ENCODE results near the gene KIAA1191. TPM values are rescaled to one million over a fixed set of nuclear protein-coding genes. Genes with fewer than 3 reads are reported as not detected.

Gene KIAA1191
- total RNA-seq, 1 donor from 2014 or later, result 163 TPM

- no peaks in the 10 kb centered on the region for H3K9me3 ChIP-seq (ENCODE audit: insufficient read depth, low read depth, low read length)
- H3K79me2 ChIP-seq (ENCODE audit: insufficient read depth, low read length), result peaks cover 54% of the 10 kb centered on the region
- H3K4me1 ChIP-seq (ENCODE audit: insufficient read depth, low read length), result peaks cover 13% of the 10 kb centered on the region
- no peaks in the 10 kb centered on the region for H3K27me3 ChIP-seq (ENCODE audit: insufficient read depth, low read length)
- peak overlapping the region; percentile 95 for H3K9ac ChIP-seq (ENCODE audit: low read length)
- peak; percentile 3 for DNase-seq (ENCODE audit: low read depth)
- peak overlapping the region; percentile 76 for H3K4me3 ChIP-seq (ENCODE audit: insufficient read depth, low read depth, low read length)
- H3K4me1 Mint-ChIP-seq (ENCODE audit: low read depth, unreplicated experiment), result peaks cover 7% of the 10 kb centered on the region
- peaks cover 23% of the 10 kb centered on the region for H3K36me3 ChIP-seq (ENCODE audit: insufficient read depth, low read length)
- no peaks in the 10 kb centered on the region for H3K27me3 Mint-ChIP-seq (ENCODE audit: low read depth, unreplicated experiment)
- peaks cover 11% of the 10 kb centered on the region for H3K36me3 Mint-ChIP-seq (ENCODE audit: low read depth, unreplicated experiment)
- peak overlapping the region; percentile 95 for H3K27ac ChIP-seq (ENCODE audit: low read depth, low read length)
- peak overlapping the region; percentile 73 for H2AFZ ChIP-seq (ENCODE audit: low read depth, low read length)
- H3K9me3 Mint-ChIP-seq (ENCODE audit: unreplicated experiment), result no peaks in the 10 kb centered on the region
- no peak for FAIRE-seq
- TF ChIP-seq EZH2 (IDR thresholded peaks at IDR 0.05; ENCODE audit: insufficient read depth, low read length), result no peak
- TF ChIP-seq CTCF (IDR thresholded peaks at IDR 0.05; ENCODE audit: insufficient read depth, low read depth, low read length), result no peak
- H3K4me2 ChIP-seq (ENCODE audit: low read length), result peak overlapping the region; percentile 93
- H3K27ac Mint-ChIP-seq (ENCODE audit: unreplicated experiment), result peak overlapping the region; percentile 100
- peak overlapping the region; percentile 100 for H3K4me3 Mint-ChIP-seq (ENCODE audit: unreplicated experiment)
- H4K20me1 ChIP-seq (ENCODE audit: insufficient read depth, low read length), result peaks cover 42% of the 10 kb centered on the region
Measured at GRCh38 chr5:176388003-176388443, 26.5 kb upstream of the KIAA1191 start.

GRCh38 chr5:176387384-176387925 is 25.9 kb upstream of the KIAA1191 start:
- no peaks in the 10 kb centered on the region for H3K27me3 Mint-ChIP-seq (ENCODE audit: low read depth, unreplicated experiment)
- Histone ChIP-seq H2AFZ (ENCODE audit: low read depth, low read length) (no peak overlapping the region), H3K79me2 (ENCODE audit: insufficient read depth, low read length) (peaks cover 54% of the 10 kb centered on the region), H3K36me3 (ENCODE audit: insufficient read depth, low read length) (peaks cover 26% of the 10 kb centered on the region), H3K4me1 (ENCODE audit: insufficient read depth, low read length) (peaks cover 13% of the 10 kb centered on the region), H3K27ac (ENCODE audit: low read depth, low read length) (peak overlapping the region; percentile 95), H3K9ac (ENCODE audit: low read length) (peak overlapping the region; percentile 95), H3K4me2 (ENCODE audit: low read length) (peak overlapping the region; percentile 93), H3K9me3 (ENCODE audit: insufficient read depth, low read depth, low read length) (no peaks in the 10 kb centered on the region), H3K4me3 (ENCODE audit: insufficient read depth, low read depth, low read length) (peak overlapping the region; percentile 76), H4K20me1 (ENCODE audit: insufficient read depth, low read length) (peaks cover 45% of the 10 kb centered on the region), H3K27me3 (ENCODE audit: insufficient read depth, low read length) (no peaks in the 10 kb centered on the region)
- H3K4me3 Mint-ChIP-seq (ENCODE audit: unreplicated experiment), result peak overlapping the region; percentile 100
- no peak for DNase-seq (ENCODE audit: low read depth)
- FAIRE-seq, result no peak
- peaks cover 7% of the 10 kb centered on the region for H3K4me1 Mint-ChIP-seq (ENCODE audit: low read depth, unreplicated experiment)
- H3K9me3 Mint-ChIP-seq (ENCODE audit: unreplicated experiment), result no peaks in the 10 kb centered on the region
- TF ChIP-seq CTCF (IDR thresholded peaks at IDR 0.05; ENCODE audit: insufficient read depth, low read depth, low read length) (no peak), EZH2 (IDR thresholded peaks at IDR 0.05; ENCODE audit: insufficient read depth, low read length) (no peak)
- peak overlapping the region; percentile 100 for H3K27ac Mint-ChIP-seq (ENCODE audit: unreplicated experiment)
- peaks cover 11% of the 10 kb centered on the region for H3K36me3 Mint-ChIP-seq (ENCODE audit: low read depth, unreplicated experiment)

- H3K36me3 Mint-ChIP-seq (ENCODE audit: low read depth, unreplicated experiment), result peaks cover 17% of the 10 kb centered on the region
- no peak for FAIRE-seq
- peak overlapping the region; percentile 93 for H3K4me2 ChIP-seq (ENCODE audit: low read length)
- peaks cover 27% of the 10 kb centered on the region for H3K36me3 ChIP-seq (ENCODE audit: insufficient read depth, low read length)
- H3K9ac ChIP-seq (ENCODE audit: low read length), result peak overlapping the region; percentile 95
- no peak overlapping the region for H3K27ac Mint-ChIP-seq (ENCODE audit: unreplicated experiment)
- H3K4me1 Mint-ChIP-seq (ENCODE audit: low read depth, unreplicated experiment), result peaks cover 7% of the 10 kb centered on the region
- no peaks in the 10 kb centered on the region for H3K27me3 ChIP-seq (ENCODE audit: insufficient read depth, low read length)
- H3K27ac ChIP-seq (ENCODE audit: low read depth, low read length), result no peak overlapping the region
- H3K4me3 Mint-ChIP-seq (ENCODE audit: unreplicated experiment), result peak overlapping the region; percentile 100
- peaks cover 13% of the 10 kb centered on the region for H3K4me1 ChIP-seq (ENCODE audit: insufficient read depth, low read length)
- H3K27me3 Mint-ChIP-seq (ENCODE audit: low read depth, unreplicated experiment), result no peaks in the 10 kb centered on the region
- H3K4me3 ChIP-seq (ENCODE audit: insufficient read depth, low read depth, low read length), result peak overlapping the region; percentile 76
- H3K79me2 ChIP-seq (ENCODE audit: insufficient read depth, low read length), result peaks cover 54% of the 10 kb centered on the region
- no peak for DNase-seq (ENCODE audit: low read depth)
- no peak overlapping the region for H2AFZ ChIP-seq (ENCODE audit: low read depth, low read length)
- no peak for TF ChIP-seq EZH2 (IDR thresholded peaks at IDR 0.05; ENCODE audit: insufficient read depth, low read length)
- TF ChIP-seq CTCF (IDR thresholded peaks at IDR 0.05; ENCODE audit: insufficient read depth, low read depth, low read length), result no peak
- peaks cover 45% of the 10 kb centered on the region for H4K20me1 ChIP-seq (ENCODE audit: insufficient read depth, low read length)
- no peaks in the 10 kb centered on the region for H3K9me3 Mint-ChIP-seq (ENCODE audit: unreplicated experiment)
- no peaks in the 10 kb centered on the region for H3K9me3 ChIP-seq (ENCODE audit: insufficient read depth, low read depth, low read length)
Measured at GRCh38 chr5:176386491-176386890, 24.9 kb upstream of the KIAA1191 start.
